ENCODE results near the gene SPSB1.

The SPSB1 gene

GRCh38 chr1:9346566-9346965, 53.9 kb downstream of the SPSB1 start:
- DNase-seq, result no peak

GRCh38 chr1:9347095-9347850, 54.6 kb downstream of the SPSB1 start:
- DNase-seq, result no peak

GRCh38 chr1:9349331-9349851, 56.7 kb downstream of the SPSB1 start:
- no peak for DNase-seq

GRCh38 chr1:9350013-9350908, 57.6 kb downstream of the SPSB1 start:
- no peak for DNase-seq

GRCh38 chr1:9350960-9351359, 58.3 kb downstream of the SPSB1 start:
- DNase-seq, result no peak

- no peak for DNase-seq
Measured at GRCh38 chr1:9351654-9352271, 59.1 kb downstream of the SPSB1 start.

GRCh38 chr1:9352377-9353134, 59.9 kb downstream of the SPSB1 start:
- no peak for DNase-seq

- no peak for DNase-seq
Measured at GRCh38 chr1:9355503-9355902, 62.8 kb downstream of the SPSB1 start.

- no peak for DNase-seq
Measured at GRCh38 chr1:9356021-9356420, 63.3 kb downstream of the SPSB1 start.

GRCh38 chr1:9356829-9357466, 64.3 kb downstream of the SPSB1 start:
- DNase-seq, result no peak

- no peak for DNase-seq
Measured at GRCh38 chr1:9357958-9358357, 65.3 kb downstream of the SPSB1 start.

GRCh38 chr1:9360371-9361064, 67.8 kb downstream of the SPSB1 start:
- no peak for DNase-seq

GRCh38 chr1:9361630-9362260, 69.1 kb downstream of the SPSB1 start:
- DNase-seq, result no peak

- DNase-seq, result no peak
Measured at GRCh38 chr1:9362488-9362887, 69.8 kb downstream of the SPSB1 start.

- DNase-seq, result no peak
Measured at GRCh38 chr1:9363061-9363471, 70.4 kb downstream of the SPSB1 start.

- no peak for DNase-seq
Measured at GRCh38 chr1:9366298-9366697, 73.6 kb downstream of the SPSB1 start.

- no peak for DNase-seq
Measured at GRCh38 chr1:9366943-9367780, 74.5 kb downstream of the SPSB1 start.

- no peak for DNase-seq
Measured at GRCh38 chr1:9367806-9368205, 75.1 kb downstream of the SPSB1 start.

GRCh38 chr1:9368356-9368755, 75.7 kb downstream of the SPSB1 start:
- DNase-seq, result no peak

Data from activated naive CD4-positive, alpha-beta T cell treated with Interleukin-2 at 50 U/mL for 16 hours (primary cell).